GM18907 (cell line): ENCODE measurements around the gene ZBTB20.

Experiments used
- ATAC-seq: cut with Tn5 transposase; IDR thresholded peaks from one replicate; pipeline ENCODE4 v1.9.1; 2021; ENCODE audit warnings: mild to moderate bottlenecking, moderate library complexity; ENCODE audit not compliant: unreplicated experiment

ZBTB20 gene

DNA sequence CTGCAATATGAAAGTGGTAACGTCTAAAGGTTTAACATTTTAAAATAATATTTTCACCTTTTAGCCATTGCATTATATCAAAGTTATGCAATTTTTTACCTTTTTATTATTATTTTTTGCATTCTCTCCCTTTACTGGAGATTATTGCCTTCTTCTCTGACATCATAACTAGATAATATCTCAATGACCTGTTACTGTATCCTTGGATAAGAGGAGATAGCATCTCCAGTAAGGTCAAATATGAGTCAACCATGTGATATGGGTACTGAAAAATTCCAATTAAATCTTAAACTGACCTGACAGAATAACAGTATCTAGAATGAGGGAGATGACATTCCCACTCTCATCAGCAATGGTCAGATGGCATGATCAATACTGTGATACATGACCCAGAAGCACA lies 108.3 kb downstream of the ZBTB20 start:
- ATAC-seq: no peak

- no peak for ATAC-seq
Measured at GRCh38 chr3:115022835-115023398, 124.2 kb downstream of the ZBTB20 start.

DNA sequence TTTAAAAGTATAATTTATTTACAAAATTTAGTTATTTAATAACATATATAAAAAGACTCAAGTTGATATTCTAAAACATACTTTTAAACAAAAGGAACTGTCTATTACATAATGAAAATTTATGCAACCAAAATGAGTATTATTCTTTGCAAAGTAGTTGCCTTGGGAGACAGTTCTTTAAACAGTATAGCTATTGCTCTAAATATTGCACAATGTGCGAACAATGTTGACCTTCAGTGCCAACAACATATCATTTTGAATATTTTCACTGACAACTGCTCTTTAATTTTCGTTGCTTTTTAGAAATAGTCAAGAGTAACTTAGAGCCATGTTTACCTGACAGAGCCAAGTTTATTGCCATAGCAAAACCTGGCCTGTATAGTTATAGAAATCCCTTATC lies 124.9 kb downstream of the ZBTB20 start:
- ATAC-seq: no peak

- ATAC-seq: no peak
Measured at GRCh38 chr3:115021061-115021460, 126.0 kb downstream of the ZBTB20 start.

DNA sequence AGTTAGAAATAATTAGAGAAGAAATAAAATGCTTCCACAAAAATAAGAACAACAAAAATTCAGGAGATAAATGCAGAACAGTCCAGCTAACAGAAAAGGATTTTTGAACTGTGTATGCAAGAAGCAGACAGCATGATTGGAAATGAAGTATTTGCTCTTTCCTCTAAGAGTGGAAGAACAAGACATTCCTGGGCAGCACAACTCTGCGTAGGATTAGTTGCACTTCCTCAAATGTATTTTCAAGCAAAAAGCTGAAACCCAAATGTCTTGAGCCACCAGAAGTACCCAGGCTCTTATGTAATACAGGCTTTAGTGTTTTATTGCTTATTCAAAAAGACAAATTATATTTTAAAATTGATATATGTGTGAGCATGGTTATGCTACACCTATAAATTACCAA lies 127.2 kb downstream of the ZBTB20 start:
- no peak for ATAC-seq

- ATAC-seq: no peak
Measured at GRCh38 chr3:115018694-115019093, 128.4 kb downstream of the ZBTB20 start.

DNA sequence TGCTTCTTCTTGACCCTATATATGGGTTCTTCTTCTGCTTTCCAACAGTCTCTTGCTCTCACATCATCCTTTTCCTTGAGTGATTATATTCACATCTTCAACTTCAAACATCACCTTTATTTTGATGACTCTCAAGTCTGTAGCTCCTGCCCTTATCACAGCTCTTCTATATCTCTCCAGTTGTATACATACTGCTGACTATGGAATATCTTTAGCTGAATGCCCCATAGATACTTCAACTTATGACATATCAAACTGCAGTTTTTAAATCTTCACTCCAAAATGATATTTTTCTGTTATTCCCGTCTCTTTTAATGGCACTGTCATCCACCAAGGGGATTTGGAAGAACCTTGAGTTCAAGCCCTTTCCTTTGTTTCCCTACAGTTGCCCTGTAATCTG lies 139.1 kb downstream of the ZBTB20 start:
- no peak for ATAC-seq

- no peak for ATAC-seq
Measured at GRCh38 chr3:115004201-115005140, 142.6 kb downstream of the ZBTB20 start.

- ATAC-seq: no peak
Measured at GRCh38 chr3:114998971-114999579, 148.0 kb downstream of the ZBTB20 start.

DNA sequence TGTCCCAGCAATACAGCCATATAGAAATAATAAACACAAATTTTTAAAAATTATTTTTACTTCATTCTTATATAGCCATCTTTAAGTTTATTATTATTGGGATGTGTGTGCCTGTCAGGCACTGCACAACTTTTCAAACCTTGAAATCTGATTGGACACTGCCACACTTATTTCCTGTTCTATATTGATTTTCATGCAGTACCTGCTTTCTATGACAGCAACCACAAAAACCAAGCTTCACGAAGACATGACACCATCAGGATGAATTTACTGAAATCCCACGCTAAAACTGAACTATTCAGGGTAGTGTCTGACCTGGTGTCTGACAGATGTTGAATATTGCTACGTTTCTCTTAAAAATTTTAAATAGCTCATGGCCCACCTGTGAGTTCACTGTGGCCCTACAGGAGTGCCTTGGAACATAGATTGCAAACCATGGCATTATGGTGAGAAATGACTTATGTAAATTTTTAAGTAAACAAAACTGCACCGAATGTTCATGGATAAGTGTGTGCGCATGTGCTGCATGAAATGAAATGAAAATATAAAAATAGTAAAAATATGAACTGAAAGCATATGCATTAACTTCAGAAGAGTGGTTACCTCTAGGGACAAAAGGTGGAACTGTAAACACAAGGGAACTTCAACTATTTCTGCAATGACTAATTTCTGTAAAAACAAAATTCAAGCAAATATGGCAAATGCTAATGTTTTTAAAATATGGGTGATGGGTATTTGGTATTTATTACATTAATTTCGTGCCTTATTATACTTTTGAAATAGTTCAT lies 152.3 kb downstream of the ZBTB20 start:
- ATAC-seq: no peak

DNA sequence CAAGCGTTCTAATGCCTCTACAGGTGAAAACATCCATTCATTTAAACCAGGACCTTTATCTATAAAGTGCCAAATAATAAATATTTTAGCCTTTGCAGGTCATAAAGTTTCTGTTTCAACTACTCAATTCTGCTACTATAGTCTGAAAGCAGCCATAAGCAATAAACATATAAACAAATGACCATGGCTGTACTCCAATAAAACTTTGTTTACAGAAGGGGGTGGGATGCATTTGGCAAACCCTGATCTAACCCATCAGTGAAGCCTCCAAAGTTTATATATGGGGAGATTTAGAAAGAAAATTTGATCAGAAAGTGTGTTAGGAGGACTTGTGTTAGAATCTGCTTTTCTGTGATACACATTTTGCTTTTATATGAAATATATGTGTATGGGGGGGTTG lies 161.3 kb downstream of the ZBTB20 start:
- no peak for ATAC-seq

DNA sequence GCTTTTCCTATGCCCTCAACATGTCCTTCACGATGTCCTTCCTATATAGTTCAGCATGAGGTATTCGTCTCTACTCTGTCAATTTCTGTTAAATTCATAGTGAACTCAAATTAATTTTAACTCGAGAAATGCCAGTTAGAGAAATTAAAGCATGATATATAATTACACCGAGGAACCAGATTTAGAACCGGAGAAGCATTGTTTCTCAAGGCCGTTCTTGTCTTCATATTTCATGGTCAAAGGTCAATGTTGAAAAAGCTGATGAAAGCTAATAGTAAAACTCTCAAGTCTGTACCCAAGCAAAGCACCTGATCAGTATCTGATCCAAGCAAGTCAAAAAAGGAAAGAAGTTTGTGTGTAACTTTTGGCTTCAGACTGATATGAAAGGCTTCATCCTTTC lies 163.8 kb downstream of the ZBTB20 start:
- ATAC-seq: no peak

DNA sequence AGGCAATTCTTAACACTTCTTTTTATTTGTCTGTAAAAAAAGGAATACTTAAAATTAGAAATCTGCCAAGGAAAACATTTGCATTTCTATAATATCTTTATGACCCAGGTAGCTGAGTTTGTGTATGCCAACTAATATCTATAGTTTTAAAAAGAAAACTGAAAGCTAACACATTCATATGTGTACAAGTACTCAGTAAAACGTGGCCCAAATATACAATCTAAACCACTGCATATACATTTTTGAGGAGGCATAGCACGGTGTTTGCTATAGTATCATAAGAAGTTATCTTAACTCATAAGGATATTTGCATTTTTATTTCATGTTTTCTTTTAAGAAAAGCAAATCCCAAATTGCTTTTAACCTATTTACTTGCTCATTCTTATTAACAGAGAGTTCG lies 172.7 kb downstream of the ZBTB20 start:
- ATAC-seq: peak; percentile 92

DNA sequence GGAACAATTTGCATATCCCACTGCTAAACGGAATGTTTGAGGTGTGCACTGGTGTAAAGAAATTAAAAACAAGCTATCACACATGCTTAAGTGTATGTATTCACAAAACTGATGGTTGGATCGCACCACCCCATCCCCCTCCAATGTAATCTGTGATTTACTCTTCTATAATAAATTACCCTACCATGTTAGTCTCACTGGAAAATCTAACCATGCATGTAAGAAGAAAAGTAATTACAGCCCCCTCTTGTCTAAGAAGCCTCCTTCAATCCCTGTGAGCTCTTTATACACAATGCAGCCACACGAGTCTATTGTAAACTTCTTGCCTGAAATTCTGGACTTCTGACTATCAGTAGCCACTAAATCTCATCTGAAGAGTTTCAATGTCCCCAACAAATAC lies 173.6 kb downstream of the ZBTB20 start:
- no peak for ATAC-seq

DNA sequence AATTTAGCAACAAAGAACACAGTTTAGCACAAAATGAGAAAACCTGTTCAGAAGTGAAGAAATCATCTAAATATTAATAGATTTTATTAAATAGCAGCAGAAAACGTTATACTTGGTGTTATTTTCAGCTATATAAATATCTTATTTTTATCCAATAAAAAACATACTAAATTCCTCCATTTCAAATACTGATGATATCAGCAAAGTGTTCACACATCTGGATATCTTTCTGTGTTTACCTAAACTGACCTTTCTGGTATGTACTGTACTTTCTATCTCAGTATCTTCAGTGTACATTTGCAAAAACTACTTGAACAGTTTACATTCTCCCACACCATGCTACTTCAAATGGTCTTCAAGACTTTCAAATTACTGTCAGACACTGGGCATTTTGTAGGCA lies 179.9 kb downstream of the ZBTB20 start:
- no peak for ATAC-seq

DNA sequence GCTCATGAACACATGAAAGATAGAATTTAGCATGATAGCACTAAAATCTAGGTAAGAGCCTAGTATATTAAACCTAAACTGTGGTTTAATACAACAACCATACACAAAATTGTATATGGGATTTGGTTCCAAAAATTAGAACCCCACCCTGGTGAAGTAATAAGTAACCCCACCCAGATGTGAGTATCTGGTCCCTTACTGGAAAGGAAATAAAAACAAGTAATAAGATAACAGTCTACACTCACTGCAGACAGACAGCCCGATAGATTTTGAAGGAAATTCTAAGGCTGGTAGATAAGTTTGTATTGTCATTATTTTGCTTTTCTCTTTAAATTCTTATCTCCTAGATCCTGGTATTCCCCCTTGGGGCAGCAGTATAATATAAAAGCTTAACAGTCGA lies 184.9 kb downstream of the ZBTB20 start:
- no peak for ATAC-seq

DNA sequence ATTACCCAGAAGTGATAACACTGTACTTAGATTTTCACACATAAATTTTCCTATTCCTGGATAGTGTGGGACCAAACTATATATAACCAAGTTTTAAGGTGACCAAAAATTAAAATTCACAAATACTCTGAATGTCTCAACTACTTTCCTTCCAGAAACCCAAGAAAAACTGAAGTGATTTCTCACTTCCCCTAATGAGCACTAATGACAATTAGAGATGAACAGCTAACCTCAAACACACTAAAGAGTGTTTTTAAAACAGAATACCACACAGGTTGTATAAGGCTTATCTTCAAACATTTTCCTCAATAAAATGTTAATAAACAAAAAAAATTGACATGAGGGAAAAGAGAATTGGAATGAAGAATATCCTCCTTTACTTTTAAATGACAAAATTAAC lies 188.2 kb downstream of the ZBTB20 start:
- ATAC-seq: no peak

GRCh38 chr3:114953800-114954199 lies 193.3 kb downstream of the ZBTB20 start:
- no peak for ATAC-seq

DNA sequence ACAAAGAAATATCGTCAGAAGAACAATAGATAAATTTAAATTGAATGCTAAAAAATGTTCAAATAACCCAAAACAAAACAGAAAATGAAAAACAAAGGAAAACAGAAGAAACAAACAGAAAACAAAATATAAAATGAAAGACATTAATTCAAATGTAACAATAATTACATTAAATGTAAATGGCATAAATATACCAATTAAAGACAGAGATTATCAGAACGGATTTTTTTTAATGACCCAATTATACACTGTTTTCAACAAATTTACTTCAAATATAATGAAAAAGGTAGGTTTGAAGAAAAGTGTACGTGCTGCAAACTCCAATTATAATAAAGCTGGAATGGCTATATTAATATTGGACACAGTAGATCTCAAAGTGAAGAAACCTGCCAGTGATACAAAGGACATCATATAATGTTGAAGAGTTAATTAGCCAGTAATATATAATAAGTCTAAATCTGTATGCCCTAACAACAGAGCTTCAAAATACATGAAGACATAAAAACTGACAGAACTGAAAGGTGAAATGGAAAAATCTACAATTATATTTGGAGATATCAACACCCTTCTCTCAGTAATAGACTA lies 193.8 kb downstream of the ZBTB20 start:
- no peak for ATAC-seq

DNA sequence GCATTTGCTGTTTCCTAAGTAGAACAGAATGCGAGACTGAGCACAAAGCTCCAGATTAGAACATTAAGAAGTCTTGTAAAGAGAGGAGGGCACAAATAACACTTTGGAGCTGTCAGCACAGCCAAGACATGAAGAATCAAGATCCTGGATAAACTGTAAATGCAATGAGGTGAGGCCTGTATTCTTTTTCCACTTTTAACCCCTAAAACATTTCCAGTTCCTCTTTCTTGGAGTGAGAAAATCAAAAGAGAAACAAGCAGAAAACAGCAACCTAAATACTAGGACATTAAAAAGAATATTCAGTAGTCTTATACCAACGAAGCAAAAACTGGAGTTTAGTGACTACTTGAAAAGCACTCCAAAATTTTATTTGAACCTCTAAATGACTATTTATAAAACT lies 204.3 kb downstream of the ZBTB20 start:
- ATAC-seq: no peak
